Ramos (cell line): Measurements from ENCODE around the gene P2RX2.
"Not testable (repeated sequence)": the region's sequence is repeated elsewhere in the genome, so short reads cannot be mapped to it uniquely, and the experiment has no call there.

Source experiments
- in situ Hi-C: fragments of 300-500 bp; cut with MboI; formaldehyde crosslinking; loops from one replicate; pipeline ENCODE4 v1.14.3; 2022; ENCODE audit warnings: low sequenced_read_pairs; ENCODE audit not compliant: unreplicated experiment

The P2RX2 gene

DNA sequence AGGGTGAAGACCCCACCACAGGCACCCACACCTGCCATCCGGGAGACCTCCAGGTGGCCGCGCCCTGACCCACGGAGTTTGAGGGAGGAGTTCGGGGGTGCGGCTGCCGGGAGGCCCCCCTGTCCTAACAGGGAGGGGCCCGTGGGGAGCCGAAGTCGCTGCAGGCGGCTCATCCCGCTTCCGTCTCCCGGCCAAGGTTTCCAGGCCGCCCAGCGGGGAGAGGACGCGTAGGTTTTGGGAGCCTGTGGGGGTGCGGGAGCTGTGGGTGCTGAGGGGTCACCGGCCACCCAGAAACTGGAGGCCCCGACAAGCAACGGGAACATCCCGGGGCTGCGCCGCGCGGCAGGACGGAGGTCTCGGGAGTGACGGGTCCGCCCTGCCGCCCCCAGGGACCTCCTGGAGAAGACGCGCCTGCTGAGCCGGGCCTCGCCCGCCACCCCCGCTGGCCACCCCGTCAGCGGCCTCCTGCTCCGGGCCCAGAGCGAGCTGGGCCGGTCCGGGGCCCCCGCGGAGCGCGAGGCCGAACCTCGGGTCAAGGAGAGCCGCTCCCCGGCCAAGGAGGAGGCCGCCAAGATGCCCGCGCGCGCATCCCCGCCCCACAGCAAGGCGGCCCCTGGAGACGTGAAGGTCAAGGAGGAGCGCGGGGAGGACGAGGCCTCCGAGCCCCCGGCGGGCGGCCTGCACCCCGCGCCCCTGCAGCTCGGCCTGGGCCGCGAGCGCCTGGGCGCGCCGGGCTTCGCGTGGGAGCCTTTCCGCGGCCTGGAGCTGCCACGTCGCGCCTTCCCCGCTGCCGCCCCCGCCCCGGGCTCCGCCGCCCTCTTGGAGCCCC lies 35.8 kb upstream of the P2RX2 start:
- in situ Hi-C loops, result no loop called here

- in situ Hi-C loops, result no loop called here
These were observed 35.2 kb upstream of the P2RX2 start for GRCh38 chr12:132583411-132583710.

GRCh38 chr12:132583736-132584135 lies 34.8 kb upstream of the P2RX2 start:
- in situ Hi-C loops, result no loop called here

DNA sequence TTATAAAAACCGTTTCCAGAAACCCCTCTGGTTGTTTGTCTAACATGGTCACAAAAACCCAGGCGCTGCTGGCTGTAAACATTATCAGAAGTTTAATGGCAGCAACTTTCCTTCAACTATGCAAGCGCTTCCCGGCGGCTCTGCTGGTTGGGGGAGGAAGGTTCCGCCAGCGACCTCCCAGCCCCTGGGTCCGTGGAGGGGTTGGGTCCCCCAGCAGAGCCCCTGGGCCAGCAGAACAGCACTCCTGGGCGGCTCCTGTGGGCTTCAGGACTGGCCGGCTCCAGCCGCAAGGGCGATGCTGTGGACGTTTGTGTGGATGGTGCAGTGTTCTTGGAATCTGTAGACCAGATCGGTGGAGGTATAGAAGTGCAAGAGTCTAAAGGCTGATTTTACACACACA lies 34.1 kb upstream of the P2RX2 start:
- in situ Hi-C loops, result no loop called here

GRCh38 chr12:132585177-132585576 lies 33.4 kb upstream of the P2RX2 start:
- in situ Hi-C loops, result no loop called here

DNA sequence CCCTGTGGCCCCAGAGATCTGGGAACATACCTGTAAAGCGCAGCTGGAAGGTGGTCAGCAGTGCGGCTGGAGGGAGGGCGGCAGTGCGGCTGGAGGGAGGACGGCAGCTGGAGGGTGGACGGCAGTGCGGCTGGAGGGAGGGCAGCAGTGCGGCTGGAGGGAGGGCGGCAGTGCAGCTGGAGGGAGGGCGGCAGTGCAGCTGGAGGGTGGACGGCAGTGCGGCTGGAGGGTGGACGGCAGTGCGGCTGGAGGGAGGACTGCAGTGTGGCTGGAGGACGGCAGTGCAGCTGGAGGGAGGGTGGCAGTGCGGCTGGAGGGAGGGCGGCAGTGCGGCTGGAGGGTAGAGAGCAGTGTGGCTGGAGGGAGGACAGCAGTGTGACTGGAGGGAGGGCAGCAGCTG lies 31.6 kb upstream of the P2RX2 start:
- in situ Hi-C loops, result no loop called here

DNA sequence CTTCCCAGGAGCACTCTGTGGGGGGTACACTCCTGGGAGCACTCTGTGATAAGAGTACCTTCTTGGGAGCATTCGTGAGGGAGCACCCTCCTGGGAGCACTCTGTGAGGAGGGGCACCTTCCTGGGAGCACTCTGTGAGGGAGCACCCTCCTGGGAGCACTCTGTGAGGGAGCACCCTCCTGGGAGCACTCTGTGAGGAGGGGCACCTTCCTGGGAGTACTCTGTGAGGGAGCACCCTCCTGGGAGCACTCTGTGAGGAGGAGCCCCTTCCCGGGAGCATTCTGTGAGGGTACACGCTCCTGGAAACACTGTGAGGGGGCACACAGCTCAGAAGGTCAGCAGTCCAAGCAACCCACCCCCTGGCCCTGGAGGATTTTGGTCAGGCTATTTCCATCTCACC lies 30.8 kb upstream of the P2RX2 start:
- in situ Hi-C loops, result no loop called here

- in situ Hi-C loops, result no loop called here
These were observed 30.3 kb upstream of the P2RX2 start for GRCh38 chr12:132588319-132588718.

DNA sequence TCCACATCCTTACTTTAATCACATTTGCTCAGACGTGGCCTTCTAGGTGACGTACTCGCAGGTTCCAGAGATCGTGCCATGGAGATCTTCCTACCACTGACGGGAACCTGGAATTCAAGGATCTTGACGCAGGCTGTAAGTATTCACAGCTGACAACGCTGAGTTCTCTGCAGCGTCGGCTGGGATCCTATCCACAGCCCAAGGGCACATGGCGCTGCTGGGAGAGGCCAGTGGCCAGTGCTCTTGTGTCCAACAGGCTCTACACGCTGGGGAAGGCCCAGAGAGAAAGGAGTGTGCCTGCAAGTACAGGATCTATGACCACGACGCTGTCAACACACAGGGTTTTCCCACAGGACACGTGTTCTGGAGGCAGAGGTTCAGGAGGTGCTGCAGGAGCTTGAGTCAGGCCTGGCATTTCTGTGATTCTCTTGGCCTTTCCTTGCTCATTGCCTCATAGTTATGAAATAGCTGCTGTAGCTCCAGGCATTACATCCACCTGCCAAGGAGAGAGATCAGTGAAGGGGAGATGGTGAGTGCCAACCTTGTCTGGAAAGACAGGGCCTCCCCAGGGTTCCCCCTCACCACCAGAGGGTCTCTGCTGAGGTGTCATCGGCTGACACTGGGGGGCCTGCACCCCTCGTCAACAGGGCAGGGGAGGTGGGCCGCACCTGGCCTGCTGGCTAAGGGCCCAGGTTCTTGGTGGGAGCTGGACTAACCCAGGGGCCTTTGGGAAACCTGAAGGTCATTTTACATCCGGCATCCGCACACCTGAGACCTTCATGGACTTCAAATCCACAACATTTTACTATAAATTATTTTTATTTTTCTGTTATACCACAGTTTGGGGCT lies 29.5 kb upstream of the P2RX2 start:
- in situ Hi-C loops, result no loop called here

DNA sequence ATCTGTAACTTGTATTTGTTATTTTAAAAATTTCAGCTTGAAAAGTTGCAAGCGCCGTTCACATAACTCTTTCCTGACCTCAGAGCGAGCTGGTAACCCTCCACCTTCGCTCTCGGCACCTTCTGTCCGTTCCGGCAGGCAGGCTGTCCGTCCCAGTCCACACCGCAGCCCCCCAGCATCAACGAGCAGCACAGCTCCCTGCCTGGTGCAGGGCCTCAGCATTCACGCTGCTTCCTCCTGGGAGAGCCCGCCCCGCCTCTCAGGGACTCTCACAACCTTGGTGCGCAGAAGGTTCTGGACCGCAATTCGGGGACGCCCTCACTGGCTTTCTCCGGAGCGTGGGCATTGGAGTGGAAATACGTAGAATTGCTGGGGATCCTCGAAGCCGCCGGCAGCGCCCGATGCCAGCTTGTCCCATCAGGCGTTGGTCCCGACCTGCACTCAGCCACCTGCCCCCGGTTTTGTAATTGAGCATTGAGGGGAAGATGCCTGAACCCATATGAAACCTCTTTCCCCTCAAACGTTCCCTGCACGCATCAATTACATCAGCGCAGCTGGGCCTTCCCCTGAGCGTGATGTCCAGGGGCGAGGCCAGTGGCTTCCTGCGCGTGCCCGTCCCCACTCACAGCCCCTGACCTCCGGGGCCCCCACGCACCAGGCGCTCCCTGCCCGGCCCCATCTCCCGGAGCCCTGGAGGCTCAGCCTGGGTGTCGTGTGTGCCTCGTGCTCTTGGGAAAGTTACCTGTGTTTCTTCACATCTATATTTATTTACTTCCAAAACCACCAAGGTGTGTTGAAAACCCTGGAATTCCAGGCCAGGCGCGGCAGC lies 27.3 kb upstream of the P2RX2 start:
- in situ Hi-C loops, result no loop called here

DNA sequence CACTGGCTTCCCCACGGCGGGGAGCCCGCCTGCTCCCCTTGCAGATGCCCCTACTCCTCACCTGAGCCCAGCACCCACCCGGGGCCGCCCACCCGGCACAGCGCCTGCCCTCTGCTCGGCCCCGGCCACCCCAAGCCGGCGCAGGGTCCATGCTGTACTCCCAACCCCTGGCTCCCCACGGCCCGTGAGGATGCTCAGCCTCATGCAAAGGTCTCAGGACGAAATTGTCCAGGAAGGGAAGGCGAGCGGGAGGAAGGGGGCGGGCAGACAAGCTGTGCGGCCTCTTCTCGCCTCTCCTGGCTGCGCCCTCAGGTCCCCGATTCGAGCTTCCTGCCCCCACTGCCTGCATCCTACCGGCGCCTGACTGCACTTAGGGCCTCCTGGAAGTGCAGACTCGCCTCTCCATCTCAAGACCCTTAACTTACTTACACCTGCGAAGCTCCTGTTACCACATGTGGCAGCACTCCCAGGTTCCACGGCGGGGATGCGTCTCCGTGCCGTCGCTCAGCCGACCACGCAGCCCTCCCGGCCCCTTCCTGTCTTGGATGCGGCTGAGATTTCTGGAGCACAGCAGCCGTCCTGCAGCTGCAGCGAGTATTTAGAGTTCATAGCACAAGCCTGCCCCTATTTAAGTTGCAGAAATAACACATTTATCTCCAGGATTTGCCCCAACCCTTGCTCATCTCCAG lies 26.1 kb upstream of the P2RX2 start:
- in situ Hi-C loops, result no loop called here

DNA sequence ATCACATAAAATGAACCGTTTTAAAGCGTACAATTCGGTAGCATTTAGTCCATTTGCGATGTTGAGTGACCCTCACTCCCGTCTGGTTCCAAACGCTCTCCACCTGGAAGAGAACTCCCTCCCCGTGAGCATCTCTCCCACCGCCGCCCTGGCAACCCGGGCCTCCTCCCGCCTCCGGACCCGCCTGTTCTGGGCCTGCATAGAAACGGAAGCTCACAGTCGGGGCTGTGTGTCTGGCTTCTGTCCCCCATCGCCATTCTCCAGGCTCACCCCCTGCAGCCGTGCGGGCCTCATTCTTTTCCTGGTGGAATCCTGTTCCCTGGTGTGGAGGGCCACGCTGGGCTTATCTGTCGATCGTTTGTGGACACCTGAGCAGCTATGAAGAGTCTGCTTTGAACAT lies 25.5 kb upstream of the P2RX2 start:
- in situ Hi-C loops, result no loop called here

GRCh38 chr12:132593521-132593920 lies 25.1 kb upstream of the P2RX2 start:
- in situ Hi-C loops, result no loop called here

DNA sequence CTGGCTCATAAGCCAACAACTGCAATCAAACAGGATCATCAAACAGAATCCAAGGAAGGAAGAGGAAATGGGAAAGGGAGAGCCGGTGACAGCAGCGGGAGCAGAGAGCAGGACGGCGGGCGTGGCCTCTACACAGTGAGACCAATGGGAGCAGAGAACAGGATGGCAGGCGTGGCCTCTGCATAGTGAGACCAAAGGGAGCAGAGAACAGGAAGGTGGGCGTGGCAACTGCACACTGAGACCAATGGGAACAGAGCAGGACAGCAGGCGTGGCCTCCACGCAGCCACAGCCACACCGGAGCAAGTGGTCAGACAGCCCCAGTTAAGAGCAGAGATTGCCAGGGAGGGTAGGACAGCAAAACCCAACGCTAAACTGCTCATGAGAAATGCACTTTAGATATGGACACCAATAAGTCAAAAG lies 24.6 kb upstream of the P2RX2 start:
- in situ Hi-C loops, result no loop called here

DNA sequence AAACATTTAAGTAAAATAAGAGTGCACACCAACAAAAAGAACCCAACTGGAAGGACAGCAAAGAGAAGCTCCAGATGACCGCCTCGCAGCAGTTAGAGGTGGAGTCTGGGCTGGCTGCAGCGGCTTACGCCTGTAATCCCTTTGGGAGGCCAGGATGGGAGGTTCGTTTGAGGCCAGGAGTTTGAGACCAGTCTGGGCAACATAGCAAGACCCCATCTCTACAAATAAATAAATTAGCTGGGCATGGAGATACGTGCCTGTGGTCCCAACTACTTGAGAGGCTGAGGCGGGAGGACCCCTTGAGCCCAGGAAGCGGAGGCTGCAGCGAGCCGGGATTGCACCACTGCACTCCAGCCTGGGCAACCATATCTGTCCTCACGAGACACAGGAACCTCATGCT lies 23.4 kb upstream of the P2RX2 start:
- in situ Hi-C loops, result no loop called here

DNA sequence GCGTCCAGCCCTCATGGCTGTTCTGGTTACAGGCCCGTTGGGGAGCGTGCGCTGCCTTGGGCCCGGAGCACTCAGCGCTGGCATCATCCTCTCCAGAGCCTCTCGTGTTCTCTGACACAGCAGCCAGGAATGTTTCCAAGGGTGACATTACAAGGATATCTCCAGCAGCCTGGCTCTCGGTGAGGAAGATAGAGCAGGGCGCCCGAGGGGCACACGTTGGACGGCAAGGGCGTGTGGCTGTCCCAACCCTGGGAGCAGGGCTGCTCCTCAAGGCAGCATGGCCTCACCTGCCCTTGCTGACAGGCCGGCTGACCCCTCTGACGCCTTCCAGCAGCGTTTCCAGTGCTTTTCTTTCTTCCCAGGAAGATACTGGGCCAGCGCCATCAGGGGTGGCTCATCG lies 22.6 kb upstream of the P2RX2 start:
- in situ Hi-C loops, result no loop called here

- in situ Hi-C loops, result no loop called here
These were observed 21.0 kb upstream of the P2RX2 start for GRCh38 chr12:132597333-132598316.

DNA sequence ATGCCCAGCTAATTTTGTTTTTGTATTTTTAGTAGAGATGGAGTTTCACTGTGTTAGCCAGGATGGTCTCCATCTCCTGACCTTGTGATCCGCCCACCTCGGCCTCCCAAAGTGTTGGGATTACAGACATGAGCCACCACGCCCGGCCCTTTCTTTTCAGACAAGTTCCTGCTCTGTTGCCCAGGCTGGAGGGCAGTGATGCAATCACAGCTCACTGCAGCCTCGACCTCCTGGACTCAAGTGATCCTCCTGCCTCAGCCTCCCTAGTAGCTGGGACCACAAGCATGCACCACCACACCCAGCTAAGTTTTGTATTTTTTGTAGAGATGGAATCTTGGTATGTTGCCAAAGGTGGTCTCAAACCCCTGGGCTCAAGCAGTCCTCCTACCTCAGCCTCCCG lies 19.1 kb upstream of the P2RX2 start:
- in situ Hi-C loops, result not testable (repeated sequence)
